GM19395 (cell line): Measurements from ENCODE around the gene SPATA3.

Experiments
- ATAC-seq: cut with Tn5 transposase; IDR thresholded peaks from one replicate; pipeline ENCODE4 v1.9.1; 2021; ENCODE audit warnings: mild to moderate bottlenecking, moderate library complexity; ENCODE audit not compliant: unreplicated experiment

The SPATA3 gene

GRCh38 chr2:231047923-231048915, 52.3 kb downstream of the SPATA3 start:
- ATAC-seq: no peak

GRCh38 chr2:231049286-231050017, 53.5 kb downstream of the SPATA3 start:
- ATAC-seq: no peak

- ATAC-seq: no peak
Measured at GRCh38 chr2:231050018-231050901, 54.3 kb downstream of the SPATA3 start.

- ATAC-seq: no peak
Measured at GRCh38 chr2:231051116-231051515, 55.2 kb downstream of the SPATA3 start.

GRCh38 chr2:231052494-231053451, 56.9 kb downstream of the SPATA3 start:
- peak; percentile 70 for ATAC-seq

GRCh38 chr2:231053846-231054245, 57.9 kb downstream of the SPATA3 start:
- no peak for ATAC-seq

GRCh38 chr2:231056453-231057416, 60.8 kb downstream of the SPATA3 start, which contains the start of gene PSMD1:
PSMD1 (plus strand) TSS chr2:231056867; CDS start chr2:231057026, 159 bp downstream.
- peak; percentile 77 for ATAC-seq

- ATAC-seq: no peak
Measured at GRCh38 chr2:231057590-231057989, 61.7 kb downstream of the SPATA3 start.
